ENCODE results near the gene FXYD6. TPM values are rescaled to one million over a fixed set of nuclear protein-coding genes. Genes with fewer than 3 reads are reported as not detected.

The FXYD6 gene
- total and polyA plus RNA-seq, 2 donors (not counting 1 experiment from before 2014, with no cell fraction given) = not detected

DNA sequence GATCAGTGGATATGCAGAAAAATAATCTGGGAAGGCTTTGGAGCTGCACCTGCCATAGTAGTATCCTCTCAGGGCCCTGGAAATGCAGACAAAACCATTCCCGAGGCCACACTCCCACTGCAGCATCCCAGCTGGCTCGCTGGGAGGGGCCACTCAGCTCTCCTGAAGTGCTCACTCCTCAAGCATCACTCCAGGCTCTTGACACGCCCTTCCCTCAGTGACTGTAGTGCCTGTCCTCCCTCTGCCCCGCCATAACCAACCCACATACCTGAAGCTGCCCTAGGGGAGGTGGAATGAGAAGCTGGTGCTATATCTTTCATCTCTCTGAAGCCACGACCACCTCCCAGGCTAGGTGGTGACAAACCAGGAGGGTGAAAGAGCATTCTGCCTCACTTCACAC, 84.2 kb downstream of the FXYD6 start:
- peaks cover 16% of the 10 kb centered on the region for H3K4me1 Mint-ChIP-seq
- H3K4me3 ChIP-seq (ENCODE audit: control extremely low read depth in 1 of 5, extremely low read depth in 1 of 5, insufficient read depth in 1 of 5, low read depth in 2 of 5, low read length in 4 of 5) = no peak overlapping the region
- DNase-seq (no peak), ATAC-seq (ENCODE audit: low read depth) (no peak)
- peaks cover 9% of the 10 kb centered on the region for H4K20me1 ChIP-seq (ENCODE audit: control insufficient read depth, insufficient read depth, low read length, poor library complexity, severe bottlenecking)
- peaks cover 0 to 9% (median 0%) of the 10 kb centered on the region in 3 donors for H3K9me3 ChIP-seq (ENCODE audit: control extremely low read depth in 1 of 3, control insufficient read depth in 2 of 3, insufficient read depth in 1 of 3, low read length in 2 of 3)
- H3K9me3 Mint-ChIP-seq (ENCODE audit: insufficient read depth) = no peaks in the 10 kb centered on the region
- H3K79me2 ChIP-seq (ENCODE audit: control insufficient read depth, insufficient read depth, low read length) = no peaks in the 10 kb centered on the region
- peaks cover 72% of the 10 kb centered on the region for H3K27me3 Mint-ChIP-seq
- ChIA-PET CTCF (interaction anchor here (1.6 kb wide), 1 partner anchor 15 kb away, joined by 7 read pairs; no protein-coding TSS in a partner anchor), POLR2A (no interaction called here)
- no peak overlapping the region for H3K4me2 ChIP-seq (replicated peaks; ENCODE audit: low read depth, low read length, poor library complexity, severe bottlenecking)
- no peak overlapping the region for H3K4me3 Mint-ChIP-seq
- H3K27ac Mint-ChIP-seq = no peak overlapping the region
- TF ChIP-seq, protein P1, sequence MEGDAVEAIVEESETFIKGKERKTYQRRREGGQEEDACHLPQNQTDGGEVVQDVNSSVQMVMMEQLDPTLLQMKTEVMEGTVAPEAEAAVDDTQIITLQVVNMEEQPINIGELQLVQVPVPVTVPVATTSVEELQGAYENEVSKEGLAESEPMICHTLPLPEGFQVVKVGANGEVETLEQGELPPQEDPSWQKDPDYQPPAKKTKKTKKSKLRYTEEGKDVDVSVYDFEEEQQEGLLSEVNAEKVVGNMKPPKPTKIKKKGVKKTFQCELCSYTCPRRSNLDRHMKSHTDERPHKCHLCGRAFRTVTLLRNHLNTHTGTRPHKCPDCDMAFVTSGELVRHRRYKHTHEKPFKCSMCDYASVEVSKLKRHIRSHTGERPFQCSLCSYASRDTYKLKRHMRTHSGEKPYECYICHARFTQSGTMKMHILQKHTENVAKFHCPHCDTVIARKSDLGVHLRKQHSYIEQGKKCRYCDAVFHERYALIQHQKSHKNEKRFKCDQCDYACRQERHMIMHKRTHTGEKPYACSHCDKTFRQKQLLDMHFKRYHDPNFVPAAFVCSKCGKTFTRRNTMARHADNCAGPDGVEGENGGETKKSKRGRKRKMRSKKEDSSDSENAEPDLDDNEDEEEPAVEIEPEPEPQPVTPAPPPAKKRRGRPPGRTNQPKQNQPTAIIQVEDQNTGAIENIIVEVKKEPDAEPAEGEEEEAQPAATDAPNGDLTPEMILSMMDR (IDR thresholded peaks at IDR 0.05) = no peak
- TF ChIP-seq EZH2 (IDR thresholded peaks at IDR 0.05; ENCODE audit: borderline replicate concordance, insufficient read depth, low read depth, low read length, poor library complexity, severe bottlenecking) = no peak
- no peaks in the 10 kb centered on the region for H3K36me3 ChIP-seq (replicated peaks in 1 of 2; ENCODE audit: control extremely low read depth in 1 of 2, control insufficient read depth in 1 of 2, extremely low read depth in 1 of 2, insufficient read depth in 2 of 2, low read length in 1 of 2)
- WGBS (ENCODE audit: insufficient coverage) = 68% methylated on average over 2 of the region's 5 CpGs
- H3K4me1 ChIP-seq (ENCODE audit: control insufficient read depth in 2 of 2, insufficient read depth in 2 of 2, low read length in 2 of 2) = peaks cover 21 to 30% of the 10 kb centered on the region in 2 donors
- H2AFZ ChIP-seq (ENCODE audit: insufficient read depth, low read depth, low read length, poor library complexity, severe bottlenecking) = no peak overlapping the region
- H3K9ac ChIP-seq (ENCODE audit: low read length) = no peak overlapping the region
- intact Hi-C loops (cut with micrococcal nuclease) = no loop called here
- no peak overlapping the region for H3K27ac ChIP-seq (ENCODE audit: low read length in 2 of 2)
- H3K27me3 ChIP-seq (replicated peaks in 1 of 4; ENCODE audit: control extremely low read depth in 1 of 4, control insufficient read depth in 3 of 4, insufficient read depth in 4 of 4, low read length in 3 of 4) = peaks cover 0 to 51% (median 33%) of the 10 kb centered on the region in 4 experiments

DNA sequence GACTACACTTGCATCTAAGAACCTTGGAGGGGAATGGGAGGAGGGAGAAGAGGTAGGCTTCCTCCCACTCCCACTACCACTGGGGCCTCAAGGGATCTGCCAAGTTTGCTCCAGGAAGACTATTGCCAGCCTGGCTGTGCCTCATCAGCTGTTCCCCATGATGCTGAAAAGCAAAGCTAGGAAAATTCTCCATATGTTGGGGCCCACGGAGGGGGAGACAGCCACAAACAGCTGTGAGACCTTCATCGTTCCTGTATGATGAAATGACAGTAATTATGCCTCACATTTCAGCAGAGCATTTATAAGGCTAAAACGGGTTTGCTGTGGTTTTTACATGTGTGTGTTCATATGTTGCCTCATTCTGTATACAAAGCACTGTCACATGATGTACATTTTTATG, 86.2 kb downstream of the FXYD6 start:
- intact Hi-C loops (cut with micrococcal nuclease) = no loop called here
- H4K20me1 ChIP-seq (ENCODE audit: control insufficient read depth, insufficient read depth, low read length, poor library complexity, severe bottlenecking) = no peaks in the 10 kb centered on the region
- no peak overlapping the region for H3K9ac ChIP-seq (ENCODE audit: low read length)
- no peak for ATAC-seq (ENCODE audit: low read depth)
- Mint-ChIP-seq H3K4me1 (peaks cover 5% of the 10 kb centered on the region), H3K9me3 (ENCODE audit: insufficient read depth) (no peaks in the 10 kb centered on the region), H3K27me3 (peaks cover 78% of the 10 kb centered on the region), H3K27ac (no peak overlapping the region), H3K4me3 (no peak overlapping the region)
- H3K4me3 ChIP-seq (ENCODE audit: control extremely low read depth in 1 of 5, extremely low read depth in 1 of 5, insufficient read depth in 1 of 5, low read depth in 2 of 5, low read length in 4 of 5) = no peak overlapping the region
- H3K36me3 ChIP-seq (replicated peaks in 1 of 2; ENCODE audit: control extremely low read depth in 1 of 2, control insufficient read depth in 1 of 2, extremely low read depth in 1 of 2, insufficient read depth in 2 of 2, low read length in 1 of 2) = no peaks in the 10 kb centered on the region
- no CpG with 5 or more reads among the region's 3 CpGs for WGBS (ENCODE audit: insufficient coverage)
- peaks cover 0 to 37% (median 27%) of the 10 kb centered on the region in 4 experiments for H3K27me3 ChIP-seq (replicated peaks in 1 of 4; ENCODE audit: control extremely low read depth in 1 of 4, control insufficient read depth in 3 of 4, insufficient read depth in 4 of 4, low read length in 3 of 4)
- H3K27ac ChIP-seq (ENCODE audit: low read length in 2 of 2) = no peak overlapping the region
- peaks cover 7 to 10% of the 10 kb centered on the region in 2 donors for H3K4me1 ChIP-seq (ENCODE audit: control insufficient read depth in 2 of 2, insufficient read depth in 2 of 2, low read length in 2 of 2)
- ChIA-PET CTCF (no interaction called here), POLR2A (no interaction called here)
- H3K79me2 ChIP-seq (ENCODE audit: control insufficient read depth, insufficient read depth, low read length) = no peaks in the 10 kb centered on the region
- H3K9me3 ChIP-seq (ENCODE audit: control extremely low read depth in 1 of 3, control insufficient read depth in 2 of 3, insufficient read depth in 1 of 3, low read length in 2 of 3) = no peaks in the 10 kb centered on the region
- H2AFZ ChIP-seq (ENCODE audit: insufficient read depth, low read depth, low read length, poor library complexity, severe bottlenecking) = no peak overlapping the region
- no peak overlapping the region for H3K4me2 ChIP-seq (replicated peaks; ENCODE audit: low read depth, low read length, poor library complexity, severe bottlenecking)
- TF ChIP-seq, protein P1 (IDR thresholded peaks at IDR 0.05) = no peak
- TF ChIP-seq EZH2 (IDR thresholded peaks at IDR 0.05; ENCODE audit: borderline replicate concordance, insufficient read depth, low read depth, low read length, poor library complexity, severe bottlenecking) = no peak
- DNase-seq = no peak

All from B cell (primary cell).